Hepatic stellate cell (primary cell): ENCODE measurements around the gene PHACTR1.
"Not testable (repeated sequence)": the region's sequence is repeated elsewhere in the genome, so short reads cannot be mapped to it uniquely, and the experiment has no call there.

Experiments
- DNase-seq: peaks from one replicate; pipeline ENCODE4 v3.0.0; 2011; ENCODE audit warnings: low spot score

Gene PHACTR1

GRCh38 chr6:13318821-13319220 lies 602.3 kb downstream of the PHACTR1 start:
- DNase-seq: no peak

- no peak for DNase-seq
These were observed 603.5 kb downstream of the PHACTR1 start for GRCh38 chr6:13319891-13320564.

GRCh38 chr6:13326031-13326586 lies 609.5 kb downstream of the PHACTR1 start:
- DNase-seq: not testable (repeated sequence)

- DNase-seq: no peak
These were observed 611.1 kb downstream of the PHACTR1 start for GRCh38 chr6:13327691-13328075.

GRCh38 chr6:13328076-13328874 lies 611.7 kb downstream of the PHACTR1 start, which contains the start of gene TBC1D7:
Gene TBC1D7, minus strand, starts transcription at chr6:13328537. Its CDS starts 1,639 bp downstream, at chr6:13326898.
- DNase-seq: peak; percentile 93

GRCh38 chr6:13328875-13329183 lies 612.3 kb downstream of the PHACTR1 start:
- DNase-seq: no peak

GRCh38 chr6:13331516-13332348 lies 615.2 kb downstream of the PHACTR1 start:
- DNase-seq: no peak

GRCh38 chr6:13332349-13332706 lies 615.8 kb downstream of the PHACTR1 start:
- DNase-seq: no peak

- no peak for DNase-seq
These were observed 618.4 kb downstream of the PHACTR1 start for GRCh38 chr6:13334953-13335352.

- DNase-seq: peak; percentile 70
These were observed 620.0 kb downstream of the PHACTR1 start for GRCh38 chr6:13336553-13336952.

- DNase-seq: no peak
These were observed 621.5 kb downstream of the PHACTR1 start for GRCh38 chr6:13338038-13338437.
